Measurements from ENCODE around the gene RSPO3. TPM values are rescaled to one million over a fixed set of nuclear protein-coding genes. Genes with fewer than 3 reads are reported as not detected.
A peak's percentile ranks its signal among the peaks of the same experiment; 100 is the strongest.

RSPO3 gene
- total and polyA plus RNA-seq, 9 of the 15 experiments (the other 6 are each of a cell fraction or from before 2014, with no cell fraction given): not detected

GRCh38 chr6:127120023-127120786 is 1.7 kb downstream of the RSPO3 start (continued):
- TF ChIP-seq HMGXB4 (CRISPR knock-in tag; IDR thresholded peaks at IDR 0.05) (no peak), THRA (IDR thresholded peaks at IDR 0.05) (no peak)

- Histone ChIP-seq H3K9me3 (replicated peaks; ENCODE audit: control insufficient read depth, insufficient read depth, low read depth, low read length) (no peaks in the 10 kb centered on the region), H3K27ac (ENCODE audit: extremely low read depth, low read depth, low read length) (no peak overlapping the region), H3K27me3 (ENCODE audit: control insufficient read depth in 2 of 2, insufficient read depth in 2 of 2, low read length in 2 of 2) (peaks cover 0 to 14% of the 10 kb centered on the region in 2 experiments; a peak in 3 of 5 replicates), H3K4me1 (replicated peaks in 1 of 2; ENCODE audit: control insufficient read depth in 2 of 2, insufficient read depth in 2 of 2, low read length in 2 of 2) (peaks cover 0 to 12% of the 10 kb centered on the region in 2 experiments; a peak in 1 of 5 replicates), H3K79me2 (ENCODE audit: control insufficient read depth, insufficient read depth, low read length) (no peaks in the 10 kb centered on the region), H3K4me3 (no peak overlapping the region), H3K9me1 (ENCODE audit: control insufficient read depth, insufficient read depth, low read length) (no peaks in the 10 kb centered on the region), H3K36me3 (ENCODE audit: control insufficient read depth, insufficient read depth, low read length) (no peaks in the 10 kb centered on the region), H4K20me1 (replicated peaks; ENCODE audit: control insufficient read depth, insufficient read depth, low read length) (no peaks in the 10 kb centered on the region), H3K4me2 (ENCODE audit: insufficient read depth, low read length) (no peak overlapping the region), H3K9ac (ENCODE audit: insufficient read depth in 1 of 2, low read depth in 2 of 2, low read length in 2 of 2) (no peak overlapping the region), H2AFZ (ENCODE audit: low read depth, low read length) (no peak overlapping the region)
- in situ Hi-C loops (cut with MboI): loop anchor here (25.0 kb wide), 1 partner anchor 1084 kb away; no protein-coding TSS in a partner anchor
- 4% methylated on average over 30 of the region's 35 CpGs for WGBS (ENCODE audit: insufficient coverage, low coverage, missing lambda C conversion rate)
- intact Hi-C loops (cut with micrococcal nuclease): loop anchor here (1.0 to 5.0 kb wide), 4 partner anchors 758 to 1124 kb away; no protein-coding TSS in a partner anchor
- FAIRE-seq (peak; percentile 66), ATAC-seq (peak; percentile 98), DNase-seq (ENCODE audit: extremely low read depth in 1 of 4, low spot score in 3 of 4) (peak; percentile 55 to 75 (median 56))
- BruUV-seq (replicated peaks): no TSS peak
- ChIA-PET POLR2A (interaction anchor here (0.7 kb wide), 1 partner anchor 984 kb away, joined by 4 read pairs; no protein-coding TSS in a partner anchor), CTCF (ENCODE audit: low intra/inter-chr PET ratio) (interaction anchor here (0.7 kb wide), 1 partner anchor 1807 kb away, joined by 4 read pairs; no protein-coding TSS in a partner anchor)
- no peak for TF ChIP-seq BCL6 (CRISPR knock-in tag; IDR thresholded peaks at IDR 0.05)
- TF ChIP-seq ERF (CRISPR knock-in tag; IDR thresholded peaks at IDR 0.05): no peak
- TF ChIP-seq THRB (CRISPR knock-in tag; conservative IDR thresholded peaks at IDR 0.05): no peak
- peak; percentile 72 for TF ChIP-seq SMC3 (conservative IDR thresholded peaks at IDR 0.05; ENCODE audit: insufficient read depth, low read depth, low read length)
- TF ChIP-seq RBM14 (IDR thresholded peaks at IDR 0.05; ENCODE audit: borderline replicate concordance, insufficient read depth, low read depth, low read length): no peak
- TF ChIP-seq THRA (IDR thresholded peaks at IDR 0.05): no peak
- TF ChIP-seq ZNF431 (CRISPR knock-in tag; IDR thresholded peaks at IDR 0.05): no peak
- TF ChIP-seq ZNF75A (CRISPR knock-in tag; IDR thresholded peaks at IDR 0.05): no peak
- TF ChIP-seq NCOR1 (IDR thresholded peaks at IDR 0.05): no peak
- no peak for TF ChIP-seq FOXA3 (CRISPR knock-in tag; conservative IDR thresholded peaks at IDR 0.05 in 1 of 2, IDR thresholded peaks at IDR 0.05 in 1 of 2)
Observed at GRCh38 chr6:127120787-127121636, 2.5 kb downstream of the RSPO3 start.

Measured in K562 (cell line).